ENCODE measurements around the gene LIN37. TPM values are rescaled to one million over a fixed set of nuclear protein-coding genes. Genes with fewer than 3 reads are reported as not detected.
A peak's percentile ranks its signal among the peaks of the same experiment; 100 is the strongest.

LIN37 gene
- total and polyA plus RNA-seq, 9 of the 15 experiments (the other 6 are each of a cell fraction or from before 2014, with no cell fraction given) = 1.2 to 12.5 (median 8.6) TPM

DNA sequence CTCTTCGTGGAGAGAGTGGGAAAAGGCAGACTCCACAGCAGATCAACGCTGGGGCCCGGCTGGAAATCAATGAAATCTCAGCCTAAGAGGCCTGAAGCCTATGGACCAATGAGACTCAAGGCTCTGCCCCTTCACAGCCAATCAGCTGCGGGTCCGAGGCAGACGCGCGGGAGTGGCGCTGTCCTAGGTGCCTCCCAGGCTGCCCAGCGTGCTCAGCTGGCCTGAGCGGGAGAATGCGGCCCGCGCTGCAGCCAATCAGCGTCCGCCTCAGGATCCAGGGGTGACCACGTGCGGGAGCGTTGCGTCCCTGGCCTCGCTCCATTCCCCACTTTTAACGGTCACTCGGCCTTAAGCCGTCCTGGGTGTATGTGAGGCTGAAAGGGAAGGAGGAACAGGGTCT lies 44.2 kb upstream of the LIN37 start, which contains the start of gene ZBTB32 (continued):
- TF ChIP-seq FOXK2 (conservative IDR thresholded peaks at IDR 0.05 in 1 of 2, IDR thresholded peaks at IDR 0.05 in 1 of 2; ENCODE audit: low read depth in 2 of 2) = no peak
- peak in 1 of 2 experiments; percentile 91; a peak in 1 of 4 replicates for TF ChIP-seq TEAD1 (CRISPR knock-in tag; IDR thresholded peaks at IDR 0.05)
- TF ChIP-seq, protein P1, sequence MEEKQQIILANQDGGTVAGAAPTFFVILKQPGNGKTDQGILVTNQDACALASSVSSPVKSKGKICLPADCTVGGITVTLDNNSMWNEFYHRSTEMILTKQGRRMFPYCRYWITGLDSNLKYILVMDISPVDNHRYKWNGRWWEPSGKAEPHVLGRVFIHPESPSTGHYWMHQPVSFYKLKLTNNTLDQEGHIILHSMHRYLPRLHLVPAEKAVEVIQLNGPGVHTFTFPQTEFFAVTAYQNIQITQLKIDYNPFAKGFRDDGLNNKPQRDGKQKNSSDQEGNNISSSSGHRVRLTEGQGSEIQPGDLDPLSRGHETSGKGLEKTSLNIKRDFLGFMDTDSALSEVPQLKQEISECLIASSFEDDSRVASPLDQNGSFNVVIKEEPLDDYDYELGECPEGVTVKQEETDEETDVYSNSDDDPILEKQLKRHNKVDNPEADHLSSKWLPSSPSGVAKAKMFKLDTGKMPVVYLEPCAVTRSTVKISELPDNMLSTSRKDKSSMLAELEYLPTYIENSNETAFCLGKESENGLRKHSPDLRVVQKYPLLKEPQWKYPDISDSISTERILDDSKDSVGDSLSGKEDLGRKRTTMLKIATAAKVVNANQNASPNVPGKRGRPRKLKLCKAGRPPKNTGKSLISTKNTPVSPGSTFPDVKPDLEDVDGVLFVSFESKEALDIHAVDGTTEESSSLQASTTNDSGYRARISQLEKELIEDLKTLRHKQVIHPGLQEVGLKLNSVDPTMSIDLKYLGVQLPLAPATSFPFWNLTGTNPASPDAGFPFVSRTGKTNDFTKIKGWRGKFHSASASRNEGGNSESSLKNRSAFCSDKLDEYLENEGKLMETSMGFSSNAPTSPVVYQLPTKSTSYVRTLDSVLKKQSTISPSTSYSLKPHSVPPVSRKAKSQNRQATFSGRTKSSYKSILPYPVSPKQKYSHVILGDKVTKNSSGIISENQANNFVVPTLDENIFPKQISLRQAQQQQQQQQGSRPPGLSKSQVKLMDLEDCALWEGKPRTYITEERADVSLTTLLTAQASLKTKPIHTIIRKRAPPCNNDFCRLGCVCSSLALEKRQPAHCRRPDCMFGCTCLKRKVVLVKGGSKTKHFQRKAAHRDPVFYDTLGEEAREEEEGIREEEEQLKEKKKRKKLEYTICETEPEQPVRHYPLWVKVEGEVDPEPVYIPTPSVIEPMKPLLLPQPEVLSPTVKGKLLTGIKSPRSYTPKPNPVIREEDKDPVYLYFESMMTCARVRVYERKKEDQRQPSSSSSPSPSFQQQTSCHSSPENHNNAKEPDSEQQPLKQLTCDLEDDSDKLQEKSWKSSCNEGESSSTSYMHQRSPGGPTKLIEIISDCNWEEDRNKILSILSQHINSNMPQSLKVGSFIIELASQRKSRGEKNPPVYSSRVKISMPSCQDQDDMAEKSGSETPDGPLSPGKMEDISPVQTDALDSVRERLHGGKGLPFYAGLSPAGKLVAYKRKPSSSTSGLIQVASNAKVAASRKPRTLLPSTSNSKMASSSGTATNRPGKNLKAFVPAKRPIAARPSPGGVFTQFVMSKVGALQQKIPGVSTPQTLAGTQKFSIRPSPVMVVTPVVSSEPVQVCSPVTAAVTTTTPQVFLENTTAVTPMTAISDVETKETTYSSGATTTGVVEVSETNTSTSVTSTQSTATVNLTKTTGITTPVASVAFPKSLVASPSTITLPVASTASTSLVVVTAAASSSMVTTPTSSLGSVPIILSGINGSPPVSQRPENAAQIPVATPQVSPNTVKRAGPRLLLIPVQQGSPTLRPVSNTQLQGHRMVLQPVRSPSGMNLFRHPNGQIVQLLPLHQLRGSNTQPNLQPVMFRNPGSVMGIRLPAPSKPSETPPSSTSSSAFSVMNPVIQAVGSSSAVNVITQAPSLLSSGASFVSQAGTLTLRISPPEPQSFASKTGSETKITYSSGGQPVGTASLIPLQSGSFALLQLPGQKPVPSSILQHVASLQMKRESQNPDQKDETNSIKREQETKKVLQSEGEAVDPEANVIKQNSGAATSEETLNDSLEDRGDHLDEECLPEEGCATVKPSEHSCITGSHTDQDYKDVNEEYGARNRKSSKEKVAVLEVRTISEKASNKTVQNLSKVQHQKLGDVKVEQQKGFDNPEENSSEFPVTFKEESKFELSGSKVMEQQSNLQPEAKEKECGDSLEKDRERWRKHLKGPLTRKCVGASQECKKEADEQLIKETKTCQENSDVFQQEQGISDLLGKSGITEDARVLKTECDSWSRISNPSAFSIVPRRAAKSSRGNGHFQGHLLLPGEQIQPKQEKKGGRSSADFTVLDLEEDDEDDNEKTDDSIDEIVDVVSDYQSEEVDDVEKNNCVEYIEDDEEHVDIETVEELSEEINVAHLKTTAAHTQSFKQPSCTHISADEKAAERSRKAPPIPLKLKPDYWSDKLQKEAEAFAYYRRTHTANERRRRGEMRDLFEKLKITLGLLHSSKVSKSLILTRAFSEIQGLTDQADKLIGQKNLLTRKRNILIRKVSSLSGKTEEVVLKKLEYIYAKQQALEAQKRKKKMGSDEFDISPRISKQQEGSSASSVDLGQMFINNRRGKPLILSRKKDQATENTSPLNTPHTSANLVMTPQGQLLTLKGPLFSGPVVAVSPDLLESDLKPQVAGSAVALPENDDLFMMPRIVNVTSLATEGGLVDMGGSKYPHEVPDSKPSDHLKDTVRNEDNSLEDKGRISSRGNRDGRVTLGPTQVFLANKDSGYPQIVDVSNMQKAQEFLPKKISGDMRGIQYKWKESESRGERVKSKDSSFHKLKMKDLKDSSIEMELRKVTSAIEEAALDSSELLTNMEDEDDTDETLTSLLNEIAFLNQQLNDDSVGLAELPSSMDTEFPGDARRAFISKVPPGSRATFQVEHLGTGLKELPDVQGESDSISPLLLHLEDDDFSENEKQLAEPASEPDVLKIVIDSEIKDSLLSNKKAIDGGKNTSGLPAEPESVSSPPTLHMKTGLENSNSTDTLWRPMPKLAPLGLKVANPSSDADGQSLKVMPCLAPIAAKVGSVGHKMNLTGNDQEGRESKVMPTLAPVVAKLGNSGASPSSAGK (IDR thresholded peaks at IDR 0.05) = peak; percentile 98
- TF ChIP-seq EHMT2 (IDR thresholded peaks at IDR 0.05) = peak; percentile 89
- TF ChIP-seq POLR2G (IDR thresholded peaks at IDR 0.05; ENCODE audit: low read depth, low read length) = no peak
- TF ChIP-seq BCLAF1 (IDR thresholded peaks at IDR 0.05; ENCODE audit: borderline replicate concordance in 1 of 2, control insufficient read depth in 1 of 2, low read depth in 2 of 2, low read length in 1 of 2) = no peak
- TF ChIP-seq ZNF780A (CRISPR knock-in tag; IDR thresholded peaks at IDR 0.05) = no peak
- no peak for TF ChIP-seq ZBTB26 (CRISPR knock-in tag; IDR thresholded peaks at IDR 0.05)
- 0 out of 2 replicates have a peak, but pooled peaks have one; percentile 14 for TF ChIP-seq ZNF740 (CRISPR knock-in tag; IDR thresholded peaks at IDR 0.05)
- TF ChIP-seq ZNF740 (tag; IDR thresholded peaks at IDR 0.05) = no peak

Data from K562 (cell line).